NCI-H1436 treated with DMSO at 0.1 percent for 48 hours (cell line): Measurements from ENCODE around the gene GLDN.

Source experiments
- DNase-seq: peaks from one replicate; lab custom pipeline; 2025; lab: John Stamatoyannopoulos, UW

The GLDN gene

GRCh38 chr15:51356983-51357382 lies 15.5 kb downstream of the GLDN start:
- DNase-seq, result no peak

- DNase-seq, result no peak
Observed at GRCh38 chr15:51359981-51360380, 18.5 kb downstream of the GLDN start.

- DNase-seq, result no peak
Observed at GRCh38 chr15:51363383-51363782, 21.9 kb downstream of the GLDN start.

GRCh38 chr15:51365417-51365816 lies 24.0 kb downstream of the GLDN start:
- no peak for DNase-seq

GRCh38 chr15:51366071-51366470 lies 24.6 kb downstream of the GLDN start:
- DNase-seq, result no peak

DNA sequence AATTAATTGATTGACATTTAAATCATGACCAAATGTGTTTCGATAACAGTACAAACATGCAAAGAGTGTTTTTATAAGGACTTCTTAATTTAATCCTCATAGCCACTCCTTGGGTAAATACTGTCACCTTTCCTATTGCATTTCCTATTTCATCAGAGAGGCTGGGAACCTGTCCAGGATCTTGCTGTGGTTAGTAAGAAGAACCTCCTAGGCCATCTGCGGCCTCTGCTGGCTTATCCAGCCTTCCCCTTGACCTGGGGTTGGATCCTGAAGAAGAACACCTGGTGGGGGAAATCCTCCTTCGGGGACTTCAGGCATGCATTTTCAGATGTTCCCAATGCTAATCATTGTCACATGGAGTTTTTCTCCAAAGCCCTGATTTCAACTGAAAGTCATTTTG lies 25.5 kb downstream of the GLDN start:
- DNase-seq, result no peak

GRCh38 chr15:51367322-51367976 lies 26.0 kb downstream of the GLDN start:
- no peak for DNase-seq

DNA sequence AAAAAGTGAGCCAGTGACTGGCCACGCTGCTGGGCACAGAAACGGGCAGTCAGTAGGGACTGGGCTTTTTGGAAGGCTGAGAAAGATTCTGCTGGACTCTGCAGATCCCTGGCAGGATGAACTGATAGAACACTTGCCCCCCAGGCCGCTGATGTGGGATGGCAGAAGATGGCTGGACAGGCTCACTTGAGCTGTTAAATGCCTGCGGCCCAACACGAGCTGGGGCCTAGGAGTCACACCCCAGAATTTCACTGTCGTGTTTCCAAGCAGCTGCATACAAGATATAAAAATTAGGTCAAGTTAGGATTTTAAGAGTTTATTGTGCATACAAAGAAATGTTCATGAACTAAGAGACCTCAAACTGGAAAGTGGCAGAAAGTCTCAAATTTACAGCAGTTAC lies 26.9 kb downstream of the GLDN start:
- DNase-seq, result no peak

DNA sequence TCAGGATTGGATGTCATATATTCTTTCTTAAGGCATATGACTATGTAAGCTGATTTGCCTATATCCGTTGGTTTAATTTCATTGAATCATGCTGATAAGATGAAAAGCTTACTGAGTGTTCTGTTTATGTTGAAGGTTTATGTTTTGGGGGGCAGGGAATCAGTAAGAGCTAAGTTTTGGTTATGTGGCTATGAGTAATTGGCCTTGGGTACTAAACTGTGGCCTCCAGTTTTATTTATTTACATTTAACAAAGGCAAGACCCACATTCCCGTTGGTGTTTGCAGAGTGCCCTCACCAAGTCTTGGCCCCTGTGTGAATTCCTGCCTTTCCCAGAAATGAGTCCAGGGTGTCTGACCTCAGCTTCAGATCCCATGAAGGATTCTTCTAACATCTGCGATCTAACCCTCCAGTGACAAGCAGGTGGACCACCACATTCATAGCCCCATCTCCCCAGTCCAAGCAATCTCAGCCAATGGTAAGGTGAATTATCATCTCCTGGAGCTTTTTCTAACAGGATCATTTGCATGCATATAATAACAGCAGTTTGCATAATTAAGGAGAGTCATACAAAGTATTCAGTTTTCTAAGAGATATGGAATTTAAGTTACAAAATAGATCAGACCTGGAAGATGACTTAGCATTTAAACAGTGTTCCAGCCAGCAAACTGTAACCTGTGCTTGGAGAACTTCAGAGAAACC lies 27.4 kb downstream of the GLDN start:
- no peak for DNase-seq

GRCh38 chr15:51369451-51369761 lies 28.0 kb downstream of the GLDN start:
- DNase-seq, result no peak

DNA sequence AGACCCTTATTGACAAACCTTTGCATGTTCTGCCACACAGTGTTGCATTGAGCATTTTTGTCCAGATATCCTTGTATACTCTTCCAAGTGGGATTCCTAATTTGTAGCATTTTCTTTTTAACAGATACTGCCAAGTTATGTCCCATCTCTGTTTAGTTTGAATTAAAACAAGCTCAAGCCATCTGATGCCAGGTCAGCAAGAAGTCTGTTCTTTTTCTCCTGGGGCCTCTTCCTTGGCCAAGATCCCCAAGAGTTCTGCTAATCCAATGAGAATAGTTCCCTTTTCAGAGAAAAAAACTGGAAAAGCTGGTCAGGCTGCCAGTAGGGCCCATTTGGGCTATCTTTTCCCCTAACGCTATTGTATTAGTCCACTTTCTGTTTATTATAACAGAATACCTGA lies 29.8 kb downstream of the GLDN start:
- DNase-seq, result no peak

- peak; percentile 100 for DNase-seq
Observed at GRCh38 chr15:51374131-51374530, 32.7 kb downstream of the GLDN start.

DNA sequence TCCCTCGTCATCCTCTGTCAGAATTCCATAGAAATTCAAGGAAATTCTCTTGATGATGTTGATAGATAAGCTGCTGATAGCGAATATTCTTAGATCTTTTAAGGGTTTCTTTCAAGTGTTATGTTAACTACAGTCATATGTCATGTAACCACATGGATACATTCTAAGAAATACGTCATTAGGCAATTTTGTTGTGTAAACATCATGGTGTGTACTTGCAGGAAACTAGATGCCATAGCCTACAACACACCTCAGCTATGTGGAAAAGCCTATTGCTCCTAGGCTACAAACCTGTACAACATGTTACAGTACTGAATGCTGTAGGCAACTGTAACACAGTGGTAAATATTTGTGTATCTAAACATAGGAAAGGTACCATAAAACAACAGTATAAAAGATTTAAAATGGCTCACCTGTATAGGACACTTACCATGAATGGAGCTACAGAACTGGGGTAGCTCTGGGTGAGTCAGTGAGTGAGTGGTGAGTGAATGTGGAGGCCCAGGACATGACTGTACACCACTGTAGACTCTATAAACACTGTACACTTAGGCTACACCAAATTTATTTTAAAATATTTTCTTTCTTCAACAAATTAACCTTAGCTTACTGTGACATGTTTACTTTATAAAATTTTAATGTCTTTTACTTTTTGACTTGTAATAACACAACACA lies 34.6 kb downstream of the GLDN start:
- no peak for DNase-seq

GRCh38 chr15:51377038-51377786 lies 35.8 kb downstream of the GLDN start:
- no peak for DNase-seq

DNA sequence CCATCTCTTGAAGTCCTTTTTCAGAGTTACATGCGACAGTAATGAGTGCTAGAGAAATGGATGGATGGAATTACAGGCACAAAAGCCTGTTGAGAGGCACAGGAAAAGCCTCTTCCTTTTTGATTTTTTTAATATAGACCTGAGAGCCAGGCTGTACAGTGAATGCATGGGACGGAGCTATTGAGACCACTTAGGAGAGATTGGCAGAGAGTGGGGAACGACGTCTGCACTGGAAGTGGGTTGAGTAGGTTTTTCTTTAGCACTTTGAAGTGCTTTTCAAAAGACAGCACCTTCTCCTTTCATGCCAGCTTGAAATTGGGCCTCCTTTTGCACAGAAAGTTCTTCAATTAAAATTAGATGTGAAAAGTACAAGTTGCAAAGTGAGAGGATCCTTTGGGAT lies 37.0 kb downstream of the GLDN start:
- no peak for DNase-seq

- no peak for DNase-seq
Observed at GRCh38 chr15:51379390-51379789, 37.9 kb downstream of the GLDN start.

- DNase-seq, result peak; percentile 42
Observed at GRCh38 chr15:51380999-51381806, 39.7 kb downstream of the GLDN start.

DNA sequence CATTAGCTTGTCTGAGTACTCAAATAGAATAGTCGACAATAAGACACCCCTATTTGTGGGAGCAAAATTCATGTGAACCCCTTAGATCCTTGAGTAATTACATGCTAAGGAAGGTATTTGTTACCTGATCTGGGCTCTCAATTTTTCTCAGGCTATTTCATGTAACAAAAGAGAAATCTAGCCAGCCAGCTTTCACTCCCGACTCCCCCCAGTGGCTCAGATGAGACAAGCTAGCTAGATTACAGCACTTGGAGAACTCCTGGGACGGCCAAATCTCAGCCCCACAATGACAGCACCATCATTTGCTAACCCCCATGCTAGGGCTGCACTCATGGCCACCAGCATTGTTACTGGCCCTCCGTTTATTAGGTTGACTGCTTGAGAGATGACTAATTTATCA lies 41.3 kb downstream of the GLDN start:
- DNase-seq, result peak; percentile 57

DNA sequence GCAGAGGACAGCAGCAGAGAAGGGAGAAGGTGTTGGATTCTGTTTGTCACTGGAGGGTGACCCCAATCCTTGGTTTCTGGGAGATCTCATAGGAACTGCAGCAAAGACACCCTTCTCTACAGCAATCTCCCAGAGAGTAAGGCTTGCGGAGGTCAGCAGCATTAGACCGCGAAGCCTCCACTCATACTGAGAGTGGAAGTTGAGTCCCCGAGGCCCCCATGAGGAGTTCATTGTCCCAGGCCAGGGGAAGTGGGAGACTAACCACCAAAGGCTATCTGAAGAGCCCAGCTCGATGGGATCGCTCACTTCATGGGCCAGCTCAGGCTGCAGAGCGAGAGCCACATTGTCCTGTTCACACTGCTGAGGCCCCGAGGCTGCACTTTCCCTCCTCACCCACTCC lies 44.6 kb downstream of the GLDN start:
- no peak for DNase-seq

DNA sequence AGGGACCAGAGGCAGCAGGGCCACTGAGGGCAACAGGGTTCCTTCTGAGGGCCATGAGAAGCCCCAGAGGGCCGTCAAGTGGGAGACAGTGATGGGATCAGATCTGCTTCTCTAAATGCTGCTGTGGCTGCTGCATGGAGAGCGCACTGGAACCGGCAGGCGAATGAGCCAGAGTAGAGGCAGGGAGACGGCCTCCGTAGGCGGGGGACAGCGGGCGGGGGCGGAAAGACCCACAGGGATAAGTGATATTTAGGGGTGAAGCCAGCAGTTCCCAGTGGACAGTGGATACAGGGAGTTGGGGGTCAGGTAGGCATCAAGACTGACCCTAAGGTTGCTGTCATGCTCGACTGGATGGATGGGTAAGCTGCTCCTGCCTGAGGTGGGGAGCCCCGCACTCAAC lies 45.0 kb downstream of the GLDN start:
- no peak for DNase-seq

GRCh38 chr15:51386960-51387698 lies 45.7 kb downstream of the GLDN start:
- DNase-seq, result no peak
